CD4-positive, alpha-beta T cell (primary cell): ENCODE data around the gene CLDN19. TPM values are rescaled to one million over a fixed set of nuclear protein-coding genes. Genes with fewer than 3 reads are reported as not detected.

Experiments used
- ATAC-seq: fragments of 200-7000 bp; cut with Tn5 transposase; one replicate; pipeline ENCODE4 v1.10.0; 2022; ENCODE audit warnings: mild to moderate bottlenecking; ENCODE audit not compliant: poor library complexity
- CTCF ChIA-PET: fragments of 350-600 bp; sonication (Branson Sonifier 250); formaldehyde crosslinking; loops from one replicate; lab custom pipeline; 2021; ENCODE audit warnings: antibody characterized with exemption, inconsistent platforms; lab: Charles Lee
- POLR2A ChIA-PET: fragments of 350-600 bp; sonication (Branson Sonifier 250); formaldehyde crosslinking; loops from one replicate; lab custom pipeline; 2021; ENCODE audit warnings: antibody characterized with exemption, inconsistent platforms; lab: Charles Lee
- DNase-seq, 14 experiments: peaks; one replicate each; pipeline ENCODE4 v3.0.0-alpha.2; 2013 to 2020; ENCODE audit warnings: mixed read lengths in 2 of 14
- H3K27ac ChIP-seq, 2 donors: one replicate each; pipeline versions ENCODE4 v1.5.1 to v1.7.0; 2013; ENCODE audit warnings: low read length in 2 of 2, low read depth in 1 of 2, mild to moderate bottlenecking in 1 of 2
- H3K27me3 ChIP-seq, 2 experiments: 1 replicate in 1 of 2; 2 replicates in 1 of 2; pipeline versions ENCODE4 v1.6.1 to v1.7.0; 2013; ENCODE audit warnings: low read length in 2 of 2, control low read depth in 1 of 2, mild to moderate bottlenecking in 1 of 2, moderate library complexity in 1 of 2; ENCODE audit not compliant: insufficient read depth in 2 of 2, control insufficient read depth in 1 of 2
- H3K36me3 ChIP-seq: one replicate; pipeline ENCODE4 v1.6.1; 2013; ENCODE audit warnings: low read length, control low read depth; ENCODE audit not compliant: insufficient read depth
- H3K4me1 ChIP-seq: one replicate; pipeline ENCODE4 v1.6.1; 2013; ENCODE audit warnings: low read length, control low read depth; ENCODE audit not compliant: insufficient read depth
- H3K4me3 ChIP-seq: one replicate; pipeline ENCODE4 v1.5.1; 2013; ENCODE audit warnings: mild to moderate bottlenecking, low read length, moderate library complexity
- H3K9me3 ChIP-seq, 2 experiments: 1 replicate in 1 of 2; 2 replicates in 1 of 2; pipeline versions ENCODE4 v1.6.1 to v1.7.0; 2013; ENCODE audit warnings: low read length in 2 of 2, mild to moderate bottlenecking in 2 of 2, control low read depth in 1 of 2, moderate library complexity in 1 of 2; ENCODE audit not compliant: control insufficient read depth in 1 of 2, insufficient read depth in 1 of 2
- H3K27ac Mint-ChIP-seq: one replicate; pipeline ENCODE4 v1.8.0; 2020; ENCODE audit warnings: mixed read lengths
- H3K27me3 Mint-ChIP-seq: one replicate; pipeline ENCODE4 v1.8.0; 2021; ENCODE audit warnings: mixed read lengths
- H3K36me3 Mint-ChIP-seq: one replicate; pipeline ENCODE4 v1.8.0; 2021; ENCODE audit warnings: low read depth, mixed read lengths
- H3K4me1 Mint-ChIP-seq: one replicate; pipeline ENCODE4 v1.8.0; 2021; ENCODE audit warnings: low read depth, mixed read lengths
- H3K4me3 Mint-ChIP-seq: one replicate; pipeline ENCODE4 v1.8.0; 2020; ENCODE audit warnings: mild to moderate bottlenecking, mixed read lengths
- H3K9me3 Mint-ChIP-seq: one replicate; pipeline ENCODE4 v1.8.0; 2020; ENCODE audit warnings: mixed read lengths
- CTCF ChIP-seq: fragments of 200-600 bp; IDR thresholded peaks from one replicate; pipeline ENCODE4 v1.8.0; 2022; ENCODE audit warnings: antibody characterized with exemption, mild to moderate bottlenecking
- intact Hi-C, 2 experiments: fragments of 100-400 bp; cut with DNase I in 1 of 2; cut with micrococcal nuclease in 1 of 2; formaldehyde crosslinking; loops; one replicate each; pipeline versions ENCODE4 v1.15.1 to v1.9.0; 2023 to 2025; cut with DNase I, micrococcal nuclease
- total RNA-seq, 174 experiments: library from RNA in 2 of 174; stranded (reverse) in 2 of 174; gene quantifications; one replicate each; pipeline ENCODE4 v1.2.3 and lab custom pipeline; 2021 to 2026

CLDN19 gene
- total RNA-seq, 2 experiments from 2014 or later = not detected

GRCh38 chr1:42742141-42742540, 2.1 kb upstream of the CLDN19 start:
- CTCF ChIA-PET = no interaction called here

GRCh38 chr1:42741706-42742105, 1.7 kb upstream of the CLDN19 start:
- no peak for TF ChIP-seq CTCF
- POLR2A ChIA-PET = no interaction called here
- Histone ChIP-seq H3K36me3 (peaks cover 5% of the 10 kb centered on the region), H3K4me1 (peaks cover 7% of the 10 kb centered on the region), H3K4me3 (no peak overlapping the region), H3K27me3 (no peaks in the 10 kb centered on the region), H3K27ac (no peak overlapping the region), H3K9me3 (no peaks in the 10 kb centered on the region)
- Mint-ChIP-seq H3K4me1 (peaks cover 7% of the 10 kb centered on the region), H3K4me3 (no peak overlapping the region), H3K36me3 (peaks cover 17% of the 10 kb centered on the region), H3K9me3 (no peaks in the 10 kb centered on the region), H3K27me3 (no peaks in the 10 kb centered on the region), H3K27ac (no peak overlapping the region)
- ATAC-seq (no peak), DNase-seq (no peak)
- CTCF ChIA-PET = no interaction called here
- intact Hi-C loops = no loop called here

More at GRCh38 chr1:42742141-42742540, 2.1 kb upstream of the CLDN19 start:
- Mint-ChIP-seq H3K4me1 (peaks cover 3% of the 10 kb centered on the region), H3K9me3 (no peaks in the 10 kb centered on the region), H3K27me3 (no peaks in the 10 kb centered on the region), H3K36me3 (peaks cover 22% of the 10 kb centered on the region), H3K27ac (no peak overlapping the region), H3K4me3 (no peak overlapping the region)
- TF ChIP-seq CTCF = no peak
- H3K27me3 ChIP-seq = no peaks in the 10 kb centered on the region
- no peak overlapping the region for H3K4me3 ChIP-seq
- intact Hi-C loops = no loop called here
- peaks cover 3% of the 10 kb centered on the region for H3K4me1 ChIP-seq
- H3K27ac ChIP-seq = no peak overlapping the region
- POLR2A ChIA-PET = no interaction called here
- ATAC-seq (no peak), DNase-seq (no peak)
- H3K36me3 ChIP-seq = peaks cover 9% of the 10 kb centered on the region
- no peaks in the 10 kb centered on the region for H3K9me3 ChIP-seq

- TF ChIP-seq CTCF = no peak
- Mint-ChIP-seq H3K4me1 (peaks cover 9% of the 10 kb centered on the region), H3K36me3 (peaks cover 11% of the 10 kb centered on the region), H3K9me3 (no peaks in the 10 kb centered on the region), H3K4me3 (no peak overlapping the region), H3K27ac (no peak overlapping the region), H3K27me3 (no peaks in the 10 kb centered on the region)
- POLR2A ChIA-PET = no interaction called here
- no peak overlapping the region for H3K27ac ChIP-seq
- intact Hi-C loops = no loop called here
- DNase-seq = no peak
- no peaks in the 10 kb centered on the region for H3K9me3 ChIP-seq
- no peaks in the 10 kb centered on the region for H3K27me3 ChIP-seq
- no peaks in the 10 kb centered on the region for H3K36me3 ChIP-seq
- H3K4me1 ChIP-seq = peaks cover 7% of the 10 kb centered on the region
- CTCF ChIA-PET = interaction anchor here (1.2 kb wide), 1 partner anchor 16 kb away, joined by 3 read pairs; no protein-coding TSS in a partner anchor
- H3K4me3 ChIP-seq = no peak overlapping the region
- no peak for ATAC-seq
These were observed 980 bp upstream of the CLDN19 start for GRCh38 chr1:42740851-42741580.
